ENCODE results near the gene WWTR1.

WWTR1 gene

DNA sequence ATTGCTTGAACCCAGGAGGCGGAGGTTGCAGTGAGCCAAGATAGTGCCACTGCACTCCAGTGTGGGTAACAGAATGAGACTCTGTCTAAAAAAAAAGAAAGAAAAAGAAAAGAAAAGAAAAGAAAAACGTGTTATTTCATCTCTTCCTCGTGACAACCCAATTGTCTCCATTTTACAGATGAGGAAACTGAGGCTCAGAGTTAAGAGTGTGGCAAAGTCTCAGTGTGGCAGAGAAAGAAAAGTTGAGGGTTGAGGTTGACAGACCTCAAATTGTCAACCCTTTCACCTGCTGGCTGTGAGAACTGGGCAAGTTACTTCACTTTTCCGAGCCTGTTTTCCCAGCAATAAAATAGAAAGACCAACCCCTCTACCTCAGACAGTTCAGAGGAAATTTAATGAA is 123.7 kb downstream of the WWTR1 start:
- DNase-seq (ENCODE audit: low spot score): no peak

- no peak for DNase-seq (ENCODE audit: low spot score)
Observed at GRCh38 chr3:149532489-149533180, 125.2 kb downstream of the WWTR1 start.

DNA sequence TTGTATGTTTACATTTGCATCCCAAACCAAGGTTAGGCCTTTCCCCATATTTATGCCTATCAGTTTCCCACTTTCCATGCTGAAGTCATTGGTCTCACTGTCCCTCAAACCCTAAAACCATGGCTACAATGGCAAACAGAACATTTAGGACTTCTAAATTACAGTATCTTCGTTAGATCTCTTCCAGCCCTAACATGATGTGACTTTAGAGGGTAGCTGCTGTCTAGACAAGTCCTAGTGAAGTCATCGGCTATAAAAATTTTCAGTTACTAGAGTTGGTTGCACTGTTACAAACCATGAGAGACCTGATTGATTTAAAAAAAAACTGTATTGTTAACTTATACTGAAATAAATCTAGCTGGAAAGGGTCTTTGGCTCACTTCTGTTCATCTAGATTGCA is 128.7 kb downstream of the WWTR1 start:
- no peak for DNase-seq (ENCODE audit: low spot score)

- no peak for DNase-seq (ENCODE audit: low spot score)
Observed at GRCh38 chr3:149528340-149528650, 129.5 kb downstream of the WWTR1 start.

DNA sequence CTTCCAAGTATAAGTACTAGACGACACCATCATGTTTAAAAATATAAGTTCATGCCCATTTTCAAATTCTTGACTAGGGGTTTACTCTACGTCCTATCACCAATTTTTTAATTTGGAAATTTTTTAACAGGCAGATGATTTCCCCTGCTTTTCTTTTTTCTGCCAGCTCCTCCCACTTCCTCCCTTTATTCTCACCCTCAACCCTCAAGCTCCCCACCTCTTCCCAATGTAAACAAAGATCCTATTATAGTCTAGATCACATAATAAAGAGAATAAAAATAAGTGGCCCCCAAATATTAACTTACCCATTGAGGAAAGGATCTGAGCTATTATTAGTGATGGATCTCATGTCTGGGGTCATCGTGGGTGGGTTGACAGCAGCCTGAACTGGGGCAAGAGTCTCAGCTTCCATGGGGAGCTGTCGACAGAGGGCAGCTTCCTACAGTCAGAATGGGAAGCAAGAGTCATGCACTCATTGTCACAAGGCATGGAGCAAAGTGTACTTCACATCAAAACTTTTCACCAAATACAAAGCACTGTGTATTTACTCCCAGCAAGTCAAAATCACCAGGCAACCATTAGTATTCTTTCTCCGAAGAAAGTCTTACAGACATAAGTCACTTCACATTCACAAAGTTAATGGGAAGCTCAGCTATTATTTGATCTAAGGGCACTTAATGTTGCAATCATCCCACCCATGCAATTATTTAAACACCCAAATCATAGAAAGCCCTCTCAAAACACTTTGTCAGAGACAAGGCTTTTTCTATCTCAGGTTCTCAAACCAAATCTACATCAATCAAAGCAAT is 130.1 kb downstream of the WWTR1 start:
- DNase-seq (ENCODE audit: low spot score): no peak

- DNase-seq (ENCODE audit: low spot score): no peak
Observed at GRCh38 chr3:149523512-149524299, 134.1 kb downstream of the WWTR1 start.

GRCh38 chr3:149519912-149520311 is 137.9 kb downstream of the WWTR1 start:
- DNase-seq (ENCODE audit: low spot score): no peak

DNA sequence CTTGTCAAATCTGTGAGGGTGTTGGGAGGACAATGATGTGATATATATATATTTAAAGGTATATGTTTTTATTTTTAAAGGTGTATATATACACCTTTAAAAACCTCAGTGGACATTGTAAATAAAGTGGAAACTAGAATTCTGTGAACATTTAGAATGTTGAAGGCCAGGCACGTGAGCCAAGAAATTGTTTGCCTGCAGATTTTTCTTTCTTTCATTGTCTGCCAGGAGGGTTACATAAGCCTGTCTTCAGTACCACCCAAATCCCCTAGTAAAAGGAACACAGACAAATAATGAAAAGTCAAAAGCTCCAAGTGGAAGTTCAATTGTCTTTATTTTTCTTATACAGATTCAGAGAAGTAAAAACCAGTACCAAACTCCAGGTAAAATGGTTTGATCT is 140.9 kb downstream of the WWTR1 start:
- no peak for DNase-seq (ENCODE audit: low spot score)

- no peak for DNase-seq (ENCODE audit: low spot score)
Observed at GRCh38 chr3:149515249-149515648, 142.6 kb downstream of the WWTR1 start.

GRCh38 chr3:149514471-149514870 is 143.4 kb downstream of the WWTR1 start:
- no peak for DNase-seq (ENCODE audit: low spot score)

DNA sequence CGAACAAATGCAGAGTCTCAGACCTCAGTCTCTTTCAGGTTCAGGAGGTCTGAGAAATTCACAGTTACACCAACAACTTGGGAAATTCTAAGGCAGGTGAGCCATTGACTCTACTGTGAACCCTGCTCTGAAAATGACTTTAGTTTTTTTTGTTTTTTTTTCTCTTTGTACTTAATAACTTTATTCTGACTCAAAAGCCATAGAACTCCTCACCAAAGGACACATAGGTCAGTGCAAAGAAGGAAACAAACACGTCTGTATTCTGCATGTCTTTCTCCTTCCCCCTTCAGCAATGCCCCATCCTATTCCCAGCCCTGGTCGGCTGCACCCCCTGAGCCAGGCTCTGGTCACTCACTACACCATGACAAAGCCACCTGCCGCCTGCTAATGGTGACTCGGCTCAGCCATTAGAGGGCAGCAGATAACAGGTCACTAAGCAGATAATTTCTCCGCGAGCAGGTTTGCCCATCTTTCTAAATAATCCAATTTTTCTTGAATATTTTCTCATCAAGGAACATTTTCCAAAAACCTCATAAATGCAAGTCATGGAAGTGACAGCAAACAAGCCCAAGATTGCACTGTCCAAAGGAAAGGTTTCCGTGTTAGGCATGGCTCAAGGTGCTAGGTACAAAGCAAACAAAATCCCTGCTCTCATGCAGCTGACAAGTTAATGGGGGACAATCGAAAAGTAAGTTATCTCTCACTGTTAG is 145.6 kb downstream of the WWTR1 start:
- DNase-seq (ENCODE audit: low spot score): no peak

DNA sequence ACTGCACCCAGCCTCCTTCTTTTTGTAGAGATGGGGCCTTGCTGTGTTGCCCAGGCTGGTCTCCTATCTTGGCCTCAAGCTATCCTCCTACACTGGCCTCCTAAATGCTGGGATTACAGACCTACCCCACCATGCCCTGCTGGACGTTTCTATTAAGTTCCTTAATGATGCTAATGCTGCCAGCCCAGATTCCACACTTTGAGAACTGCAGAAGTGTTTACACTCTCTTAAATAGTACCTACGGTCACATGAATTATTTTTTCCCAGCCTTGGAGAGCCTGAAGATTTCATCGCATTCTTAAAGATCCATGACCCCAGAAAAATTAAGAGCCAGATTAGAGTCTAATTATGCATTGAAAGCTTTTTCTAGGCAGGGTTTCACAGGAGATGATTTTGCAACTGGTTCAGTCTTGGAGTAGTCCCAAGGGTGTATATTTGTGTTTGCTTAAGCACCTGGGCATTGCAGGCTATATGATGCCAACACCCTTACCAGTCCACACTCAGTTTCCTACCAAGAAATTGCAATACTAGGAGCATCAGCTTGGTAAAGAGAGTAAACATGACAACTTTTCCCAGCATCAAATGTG is 146.7 kb downstream of the WWTR1 start:
- no peak for DNase-seq (ENCODE audit: low spot score)

- DNase-seq (ENCODE audit: low spot score): no peak
Observed at GRCh38 chr3:149510480-149510879, 147.3 kb downstream of the WWTR1 start.

GRCh38 chr3:149509526-149509925 is 148.3 kb downstream of the WWTR1 start:
- DNase-seq (ENCODE audit: low spot score): no peak

DNA sequence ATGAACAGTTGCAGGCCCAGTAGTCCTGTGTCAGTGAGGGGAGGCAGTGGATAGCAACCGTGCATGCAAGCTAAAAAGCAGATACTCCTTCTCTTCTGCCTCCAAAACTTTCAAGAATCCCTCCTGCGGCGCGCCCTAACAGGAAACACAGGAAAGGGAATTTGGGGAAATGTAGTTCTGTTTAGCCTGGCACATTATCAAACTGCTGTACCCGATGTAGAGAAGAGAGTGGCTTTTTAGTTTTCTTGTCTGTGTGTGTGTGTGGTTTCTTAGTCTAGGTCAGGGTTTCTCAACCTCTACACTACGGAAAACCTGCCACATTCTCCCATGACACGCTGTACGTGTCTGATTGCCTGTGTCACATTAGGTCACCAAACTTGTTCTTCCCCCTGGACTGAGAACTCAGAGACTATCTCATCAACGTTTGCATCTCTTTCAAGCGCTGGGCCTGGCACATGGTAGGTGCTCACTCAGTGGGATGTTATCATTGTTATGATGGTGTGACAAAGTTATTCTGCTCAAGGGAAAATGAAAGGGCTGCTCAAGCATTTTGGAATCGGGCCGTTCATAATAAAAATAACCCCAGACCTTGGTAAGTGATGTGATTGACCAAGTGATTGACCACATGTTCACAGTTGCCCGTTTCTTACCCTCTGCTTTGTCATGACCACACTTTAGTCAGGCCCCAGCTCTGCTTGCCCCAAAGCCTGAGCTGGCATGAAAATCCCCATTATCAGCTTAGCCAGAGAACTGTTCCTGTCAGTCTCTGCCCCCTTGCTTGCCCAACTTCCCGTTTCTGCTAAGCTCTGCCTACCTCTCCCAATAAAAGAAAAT is 150.1 kb downstream of the WWTR1 start:
- DNase-seq (ENCODE audit: low spot score): no peak

- no peak for DNase-seq (ENCODE audit: low spot score)
Observed at GRCh38 chr3:149506965-149507364, 150.9 kb downstream of the WWTR1 start.

- no peak for DNase-seq (ENCODE audit: low spot score)
Observed at GRCh38 chr3:149506540-149506939, 151.3 kb downstream of the WWTR1 start.

DNA sequence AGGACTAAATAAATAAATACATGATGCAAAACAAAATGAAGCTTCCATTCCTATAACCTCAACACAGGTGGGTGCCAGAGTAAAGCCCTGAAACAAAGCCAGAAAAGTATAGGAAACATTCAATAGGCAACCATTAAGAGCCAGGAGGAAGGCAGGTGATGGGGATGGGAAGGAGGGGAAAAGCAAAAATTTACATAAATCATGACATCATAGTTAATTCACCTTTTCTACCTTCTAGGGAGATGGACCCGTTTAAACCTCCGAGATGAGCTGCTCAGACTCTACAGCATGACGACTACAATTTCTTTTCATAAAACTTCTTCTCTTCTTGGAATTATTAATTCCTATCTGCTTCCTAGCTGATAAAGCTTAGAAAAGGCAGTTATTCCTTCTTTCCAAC is 155.4 kb downstream of the WWTR1 start:
- DNase-seq (ENCODE audit: low spot score): no peak

- DNase-seq (ENCODE audit: low spot score): no peak
Observed at GRCh38 chr3:149501524-149501923, 156.3 kb downstream of the WWTR1 start.

DNA sequence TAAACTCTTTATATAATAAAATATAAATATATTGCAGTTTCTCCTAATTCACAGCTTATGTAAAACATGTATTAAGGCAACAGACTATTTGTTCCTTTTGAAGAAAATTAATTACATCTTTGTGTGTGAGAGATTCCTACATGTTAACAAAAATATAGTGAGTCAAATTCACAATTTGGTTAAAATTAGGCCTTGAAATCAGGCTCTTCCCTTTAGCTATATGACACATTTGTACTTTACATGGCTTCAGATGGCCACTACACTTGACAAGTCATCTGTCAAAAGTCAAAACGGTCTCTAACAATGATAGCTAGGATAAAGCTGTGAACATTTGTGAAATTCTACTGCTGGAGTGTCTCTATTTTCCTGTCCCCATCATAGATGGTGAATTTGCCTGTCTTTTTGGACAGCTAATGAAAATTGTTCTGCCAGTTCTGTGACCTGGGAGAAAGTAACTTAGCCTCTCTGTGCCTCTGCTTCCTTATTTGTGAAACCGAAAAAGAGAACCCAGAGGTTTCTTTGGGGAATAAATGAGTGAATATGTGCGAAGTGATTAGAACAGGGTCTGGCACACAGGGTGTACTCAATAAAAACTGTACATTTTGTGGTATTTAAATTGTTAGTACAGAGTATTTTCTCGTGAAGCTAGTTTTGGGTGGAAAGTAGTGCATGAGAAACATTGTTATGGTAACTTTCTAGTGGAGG is 159.7 kb downstream of the WWTR1 start:
- DNase-seq (ENCODE audit: low spot score): no peak

All from hematopoietic multipotent progenitor cell treated with erythropoietin and hydrocortisone succinate and interleukin-3 and kit ligand, for 15 days (in vitro differentiated cells).